ENCODE measurements around the gene GADD45A. TPM values are rescaled to one million over a fixed set of nuclear protein-coding genes. Genes with fewer than 3 reads are reported as not detected.

GADD45A gene
- total and polyA plus RNA-seq, 9 of the 15 experiments (the other 6 are each of a cell fraction or from before 2014, with no cell fraction given) = 21.3 to 156 (median 62.1) TPM

- Histone ChIP-seq H3K27me3 (ENCODE audit: control insufficient read depth in 2 of 2, insufficient read depth in 2 of 2, low read length in 2 of 2) (no peaks in the 10 kb centered on the region), H3K9me3 (replicated peaks; ENCODE audit: control insufficient read depth, insufficient read depth, low read depth, low read length) (no peaks in the 10 kb centered on the region), H3K4me3 (peak overlapping the region; percentile 93), H3K4me2 (ENCODE audit: insufficient read depth, low read length) (peak overlapping the region; percentile 75), H3K79me2 (ENCODE audit: control insufficient read depth, insufficient read depth, low read length) (peaks cover 66% of the 10 kb centered on the region), H3K36me3 (ENCODE audit: control insufficient read depth, insufficient read depth, low read length) (peaks cover 63% of the 10 kb centered on the region), H3K9me1 (ENCODE audit: control insufficient read depth, insufficient read depth, low read length) (no peaks in the 10 kb centered on the region), H3K4me1 (replicated peaks in 1 of 2; ENCODE audit: control insufficient read depth in 2 of 2, insufficient read depth in 2 of 2, low read length in 2 of 2) (peaks cover 19 to 39% of the 10 kb centered on the region in 2 experiments; a peak in 3 of 5 replicates), H3K27ac (ENCODE audit: extremely low read depth, low read depth, low read length) (peak overlapping the region; percentile 95), H2AFZ (ENCODE audit: low read depth, low read length) (no peak overlapping the region), H4K20me1 (replicated peaks; ENCODE audit: control insufficient read depth, insufficient read depth, low read length) (0 out of 2 replicates have a peak, but pooled peaks cover 3% of the 10 kb centered on the region), H3K9ac (ENCODE audit: insufficient read depth in 1 of 2, low read depth in 2 of 2, low read length in 2 of 2) (peak overlapping the region in 1 of 2 experiments; percentile 92; a peak in 2 of 4 replicates)
- 0% methylated on average over 3 of the region's 3 CpGs for WGBS (ENCODE audit: insufficient coverage, low coverage, missing lambda C conversion rate)
- ATAC-seq = peak; percentile 2; the same call in 2 of the 3 replicates
- in situ Hi-C loops (cut with MboI) = no loop called here
- intact Hi-C loops (cut with micrococcal nuclease) = loop anchor here (2.0 to 10.0 kb wide), 4 partner anchors 129 to 757 kb away; partner anchors contain the start of gene SERBP1
- POLR2A ChIA-PET = interaction anchor here (0.7 to 6.3 kb wide), 18 partner anchors 9 to 152 kb away, joined by 3 to 52 read pairs (median 4); no protein-coding TSS in a partner anchor
- no TSS peak for BruUV-seq (replicated peaks)
- no peak for FAIRE-seq
- CTCF ChIA-PET (ENCODE audit: low intra/inter-chr PET ratio) = no interaction called here
- peak in 2 of 4 experiments; percentile 19 to 61 for DNase-seq (ENCODE audit: extremely low read depth in 1 of 4, low spot score in 3 of 4)
- TF ChIP-seq ZC3H8 (IDR thresholded peaks at IDR 0.05) = no peak
- TF ChIP-seq NR2C1 (IDR thresholded peaks at IDR 0.05) = no peak
- no peak for TF ChIP-seq NR2C1 (tag; IDR thresholded peaks at IDR 0.05)
- 0 out of 2 replicates have a peak, but pooled peaks have one; percentile 54 for TF ChIP-seq ZNF75A (CRISPR knock-in tag; IDR thresholded peaks at IDR 0.05)
- TF ChIP-seq BRF2 (IDR thresholded peaks at IDR 0.05; ENCODE audit: borderline replicate concordance, insufficient read depth, insufficient read length) = no peak
- TF ChIP-seq PREB (CRISPR knock-in tag; IDR thresholded peaks at IDR 0.05) = no peak
- 0 out of 2 replicates have a peak, but pooled peaks have one; percentile 28 for TF ChIP-seq ZBTB17 (CRISPR knock-in tag; IDR thresholded peaks at IDR 0.05)
- TF ChIP-seq SMARCA4 (IDR thresholded peaks at IDR 0.05) = 0 out of 2 replicates have a peak, but pooled peaks have one; percentile 39
- TF ChIP-seq JUND (IDR thresholded peaks at IDR 0.05; ENCODE audit: borderline replicate concordance, low read depth, low read length) = 0 out of 2 replicates have a peak, but pooled peaks have one; percentile 11
- no peak; the same call in 2 of the 3 replicates for TF ChIP-seq JUND (tag; IDR thresholded peaks at IDR 0.05; ENCODE audit: borderline replicate concordance, low read depth, low read length)
- no peak for TF ChIP-seq HDAC6 (IDR thresholded peaks at IDR 0.05; ENCODE audit: low read depth, low read length)
- peak; percentile 81 for TF ChIP-seq ZEB2 (IDR thresholded peaks at IDR 0.05)
- TF ChIP-seq ETV1 (tag; conservative IDR thresholded peaks at IDR 0.05; ENCODE audit: low read depth) = no peak
- TF ChIP-seq TEAD4 (IDR thresholded peaks at IDR 0.05; ENCODE audit: low read length) = peak; percentile 47
- TF ChIP-seq TEAD4 (CRISPR knock-in tag; IDR thresholded peaks at IDR 0.05; ENCODE audit: borderline replicate concordance) = no peak
- TF ChIP-seq ZNF639 (CRISPR knock-in tag; conservative IDR thresholded peaks at IDR 0.05 in 1 of 2, IDR thresholded peaks at IDR 0.05 in 1 of 2) = 0 out of 4 replicates have a peak, but pooled peaks of 1 of the 2 experiments have one; percentile 18
- TF ChIP-seq SUPT5H (IDR thresholded peaks at IDR 0.05) = peak; percentile 9; the same call in 1 of the 2 replicates
- TF ChIP-seq POLR2AphosphoS5 (IDR thresholded peaks at IDR 0.05; ENCODE audit: control insufficient read depth, insufficient read depth, low read depth, low read length) = peak; percentile 65
- peak; percentile 21; the same call in 1 of the 2 replicates for TF ChIP-seq CBFA2T2 (conservative IDR thresholded peaks at IDR 0.05)
Observed at GRCh38 chr1:67689267-67690017, 4.4 kb downstream of the GADD45A start.
